D721Med (cell line): ENCODE measurements around the gene ARFRP1.
"Not testable (repeated sequence)": the region's sequence is repeated elsewhere in the genome, so short reads cannot be mapped to it uniquely, and the experiment has no call there.

Experiments
- DNase-seq: peaks from one replicate; pipeline ENCODE4 v3.0.0; 2011; ENCODE audit warnings: low spot score; ENCODE audit not compliant: insufficient read length
- FAIRE-seq: peaks from 2 replicates; lab custom pipeline; 2011; peaks lifted over from hg19 to GRCh38; lab: Jason Lieb, UNC
- CTCF ChIP-seq: IDR thresholded peaks from 2 replicates; pipeline ENCODE4 v1.5.1; 2012; ENCODE audit warnings: mild to moderate bottlenecking, control low read depth; ENCODE audit not compliant: insufficient read depth; ENCODE audit errors: missing control alignments

Gene ARFRP1

GRCh38 chr20:63653041-63653973 is 54.5 kb downstream of the ARFRP1 start, which contains the start of gene STMN3:
TSS of gene STMN3 (minus strand) at chr20:63653424. CDS start at chr20:63653345, 79 bp downstream.
- no peak for TF ChIP-seq CTCF
- FAIRE-seq (no peak), DNase-seq (peak; percentile 75)

GRCh38 chr20:63652192-63652980 is 55.4 kb downstream of the ARFRP1 start:
- FAIRE-seq, result no peak
- TF ChIP-seq CTCF, result no peak
- no peak for DNase-seq

DNA sequence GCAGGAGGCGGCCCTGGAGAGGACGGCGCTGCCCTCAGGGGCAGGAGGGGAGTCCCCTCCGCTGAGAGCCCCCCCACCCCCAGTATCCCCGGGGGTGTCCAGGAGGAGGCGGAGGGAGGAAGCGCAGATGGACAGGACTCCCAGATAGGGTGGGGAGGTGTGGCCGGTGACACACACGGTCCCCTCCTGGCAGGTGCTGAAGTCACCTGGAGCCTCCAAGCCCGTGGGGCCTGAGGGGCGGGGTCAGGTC is 55.9 kb downstream of the ARFRP1 start:
- TF ChIP-seq CTCF, result no peak
- FAIRE-seq, result no peak
- no peak for DNase-seq

DNA sequence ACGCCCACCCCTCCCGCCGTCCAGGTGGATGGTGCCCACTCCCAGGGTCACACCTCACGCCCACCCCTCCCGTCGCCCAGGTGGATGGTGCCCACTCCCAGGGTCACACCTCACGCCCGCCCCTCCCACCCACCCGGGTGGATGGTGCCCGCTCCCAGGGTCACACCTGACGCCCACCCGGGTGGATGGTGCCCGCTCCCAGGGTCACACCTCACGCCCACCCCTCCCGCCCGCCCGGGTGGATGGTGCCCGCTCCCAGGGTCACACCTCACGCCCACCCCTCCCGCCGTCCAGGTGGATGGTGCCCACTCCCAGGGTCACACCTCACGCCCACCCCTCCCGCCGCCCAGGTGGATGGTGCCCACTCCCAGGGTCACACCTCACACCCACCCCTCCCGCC is 57.3 kb downstream of the ARFRP1 start:
- not testable (repeated sequence) for FAIRE-seq, DNase-seq

DNA sequence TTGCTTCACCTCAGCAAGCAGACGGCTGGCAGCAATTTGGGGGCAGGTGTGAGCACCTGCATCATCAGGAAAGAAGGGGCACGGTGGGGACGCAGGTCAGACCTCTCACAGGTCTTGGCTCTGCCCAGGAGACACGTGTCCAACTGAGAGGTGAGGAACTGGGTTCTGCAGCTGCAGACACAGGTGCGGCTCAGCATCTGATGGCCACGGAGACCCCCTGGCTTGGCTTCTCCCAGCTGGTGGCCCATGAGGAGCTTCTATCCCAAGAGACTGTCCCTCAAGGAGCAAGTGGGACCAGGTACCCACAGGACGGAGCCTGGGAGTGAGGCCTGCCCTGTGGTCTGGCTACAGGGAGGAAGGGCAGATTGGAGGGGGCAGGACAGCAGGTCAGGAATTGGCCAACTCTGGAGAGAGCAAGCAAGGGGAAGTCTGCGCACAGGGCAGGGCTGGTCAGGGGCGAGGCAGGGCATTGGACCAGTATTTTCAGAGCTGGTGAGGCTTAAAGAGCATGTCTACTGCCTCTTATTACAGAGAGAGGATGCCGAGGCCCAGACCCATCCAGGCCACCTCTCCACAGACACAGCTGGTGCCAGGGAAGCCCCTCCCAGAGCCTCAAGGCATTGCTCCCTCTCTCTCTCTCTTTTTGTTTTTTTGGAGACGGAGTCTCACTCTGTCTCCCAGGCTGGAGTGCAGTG is 58.7 kb downstream of the ARFRP1 start:
- no peak for FAIRE-seq
- DNase-seq, result no peak
- no peak for TF ChIP-seq CTCF
